Neural progenitor cell (in vitro differentiated cells): ENCODE results near the gene LRRC4B.

Experiments used
- CTCF ChIP-seq: fragments of 200-600 bp; sonication (generic); IDR thresholded peaks from 2 replicates; pipeline ENCODE4 v1.5.1; 2017; ENCODE audit warnings: antibody characterized with exemption, mild to moderate bottlenecking
- EZH2 ChIP-seq: fragments of 200-600 bp; sonication (generic); IDR thresholded peaks from 2 replicates; pipeline ENCODE4 v1.6.1; 2017; ENCODE audit warnings: antibody characterized with exemption, mild to moderate bottlenecking, moderate library complexity

DNA sequence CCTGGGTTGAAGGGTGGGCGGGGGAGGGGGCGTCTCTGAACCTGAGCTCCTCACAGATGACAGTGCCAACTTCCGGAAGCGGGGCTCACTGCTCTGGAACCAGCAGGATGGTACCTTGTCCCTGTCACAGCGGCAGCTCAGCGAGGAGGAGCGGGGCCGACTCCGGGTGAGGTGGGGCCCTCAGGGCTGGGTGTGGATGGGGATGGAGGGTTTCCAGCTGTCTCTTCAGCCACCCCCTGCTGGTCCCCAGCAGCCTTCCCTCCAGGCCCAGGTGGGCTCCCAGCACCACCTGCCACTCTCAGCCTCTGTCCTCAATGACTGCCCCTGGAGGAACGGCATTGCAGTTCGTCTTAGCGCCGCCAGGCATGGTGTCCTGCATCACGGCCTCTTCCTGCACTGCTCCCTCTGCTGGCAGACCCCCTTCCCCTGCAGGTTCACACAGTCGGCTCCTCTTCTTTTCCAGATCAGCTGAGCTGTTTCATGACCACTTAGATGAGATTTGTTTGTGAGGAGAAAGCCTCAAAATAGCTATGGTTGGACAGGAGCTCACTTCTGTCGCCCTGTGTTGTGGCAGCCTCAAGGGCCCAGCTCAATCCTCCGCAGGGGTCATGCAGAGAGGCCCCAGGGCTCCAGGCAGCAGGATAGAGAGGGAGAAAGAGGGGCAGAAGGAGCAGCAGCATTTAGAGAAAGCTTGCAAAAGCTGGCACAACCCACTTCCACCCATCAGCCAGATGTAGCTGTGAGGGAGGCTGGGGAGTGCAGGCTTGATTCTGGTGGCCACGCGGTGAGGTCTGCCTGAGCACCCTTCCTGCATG is 89.1 kb downstream of the LRRC4B start:
- peak; percentile 53 for TF ChIP-seq CTCF
- TF ChIP-seq EZH2 = no peak
